GM06990 (cell line): ENCODE results near the gene ACSL1.

ENCODE experiments used
- DNase-seq: peaks from one replicate; pipeline ENCODE4 v3.0.0-alpha.2; 2011; ENCODE audit not compliant: insufficient read length; ENCODE audit errors: extremely low read depth
- H3K27me3 ChIP-seq: replicated peaks from 2 replicates; pipeline ENCODE4 v1.6.0; 2011; ENCODE audit warnings: low read length; ENCODE audit not compliant: control insufficient read depth, insufficient read depth
- H3K36me3 ChIP-seq: 2 replicates; pipeline ENCODE4 v1.5.1; 2011; ENCODE audit warnings: low read length; ENCODE audit not compliant: control insufficient read depth, insufficient read depth
- H3K4me3 ChIP-seq: replicated peaks from 2 replicates; pipeline ENCODE4 v1.5.1; 2011; ENCODE audit warnings: low read depth, mild to moderate bottlenecking, control low read depth, low read length
- TF ChIP-seq, protein P1 (sequence below): IDR thresholded peaks from 2 replicates; pipeline ENCODE4 v1.5.1; 2011; ENCODE audit warnings: low read length, control low read depth, mild to moderate bottlenecking, inconsistent platforms; ENCODE audit not compliant: insufficient read depth, poor library complexity, severe bottlenecking

ACSL1 gene

DNA sequence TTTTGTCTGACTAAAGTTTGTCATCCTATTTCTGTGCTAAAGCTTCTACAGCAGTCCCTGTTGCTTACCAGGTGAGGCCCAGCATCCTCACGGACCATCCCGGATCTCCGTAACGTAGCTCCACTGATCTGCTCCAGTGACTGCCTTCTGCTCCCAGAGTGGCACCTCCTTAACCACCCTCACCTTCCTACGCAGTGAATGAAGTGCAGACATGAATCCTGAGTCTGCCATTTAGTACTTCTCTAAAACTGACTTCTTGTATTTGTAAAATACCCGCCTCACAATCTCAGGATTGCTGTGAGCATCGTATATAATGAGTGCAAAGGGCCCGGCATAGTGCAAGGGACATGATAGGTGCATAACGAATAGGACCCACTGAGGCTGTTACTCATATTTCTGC is 27.7 kb upstream of the ACSL1 start:
- TF ChIP-seq, protein P1, sequence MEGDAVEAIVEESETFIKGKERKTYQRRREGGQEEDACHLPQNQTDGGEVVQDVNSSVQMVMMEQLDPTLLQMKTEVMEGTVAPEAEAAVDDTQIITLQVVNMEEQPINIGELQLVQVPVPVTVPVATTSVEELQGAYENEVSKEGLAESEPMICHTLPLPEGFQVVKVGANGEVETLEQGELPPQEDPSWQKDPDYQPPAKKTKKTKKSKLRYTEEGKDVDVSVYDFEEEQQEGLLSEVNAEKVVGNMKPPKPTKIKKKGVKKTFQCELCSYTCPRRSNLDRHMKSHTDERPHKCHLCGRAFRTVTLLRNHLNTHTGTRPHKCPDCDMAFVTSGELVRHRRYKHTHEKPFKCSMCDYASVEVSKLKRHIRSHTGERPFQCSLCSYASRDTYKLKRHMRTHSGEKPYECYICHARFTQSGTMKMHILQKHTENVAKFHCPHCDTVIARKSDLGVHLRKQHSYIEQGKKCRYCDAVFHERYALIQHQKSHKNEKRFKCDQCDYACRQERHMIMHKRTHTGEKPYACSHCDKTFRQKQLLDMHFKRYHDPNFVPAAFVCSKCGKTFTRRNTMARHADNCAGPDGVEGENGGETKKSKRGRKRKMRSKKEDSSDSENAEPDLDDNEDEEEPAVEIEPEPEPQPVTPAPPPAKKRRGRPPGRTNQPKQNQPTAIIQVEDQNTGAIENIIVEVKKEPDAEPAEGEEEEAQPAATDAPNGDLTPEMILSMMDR, result no peak
- Histone ChIP-seq H3K4me3 (no peak overlapping the region), H3K27me3 (no peaks in the 10 kb centered on the region), H3K36me3 (no peaks in the 10 kb centered on the region)
- DNase-seq, result no peak

DNA sequence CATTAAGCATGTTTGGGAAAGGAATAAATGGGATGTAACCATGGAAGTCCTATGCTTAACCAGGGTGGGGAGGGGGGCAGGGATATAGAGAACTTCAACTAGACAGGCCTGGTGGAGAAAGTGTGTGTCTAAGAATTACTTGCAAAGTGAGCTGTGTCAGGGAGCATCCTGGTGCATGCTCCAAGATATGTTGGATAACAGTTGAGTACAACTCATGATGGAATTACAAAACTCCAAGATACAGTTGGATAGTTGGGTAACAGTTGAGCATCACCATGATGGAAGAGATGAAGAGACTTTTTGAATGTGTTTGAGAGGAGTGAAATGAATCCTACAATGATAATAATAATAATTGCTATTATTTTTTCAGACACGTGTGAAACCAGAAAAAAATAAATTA is 26.1 kb upstream of the ACSL1 start:
- TF ChIP-seq, protein P1, result no peak
- H3K27me3 ChIP-seq, result no peaks in the 10 kb centered on the region

DNA sequence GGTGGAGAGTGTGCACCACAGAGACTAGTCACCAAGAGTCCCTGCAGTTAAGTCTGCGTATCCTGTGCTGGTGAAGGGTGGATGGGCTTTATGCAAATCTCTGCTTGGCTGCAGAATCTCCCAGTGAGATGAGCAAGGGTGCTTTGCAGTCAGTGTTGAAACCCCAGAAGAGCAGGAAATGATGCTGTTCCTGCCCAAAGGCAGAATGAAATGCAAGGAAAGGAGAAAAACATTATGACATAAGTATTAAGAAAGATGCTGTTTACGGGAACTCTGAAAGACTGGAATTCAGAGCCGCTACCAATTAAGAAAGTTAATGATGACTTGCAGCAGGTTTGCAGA is 25.4 kb upstream of the ACSL1 start:
- TF ChIP-seq, protein P1, result no peak
- DNase-seq, result peak; percentile 64
- Histone ChIP-seq H3K4me3 (peak overlapping the region; percentile 24; the same call in 1 of the 2 replicates), H3K36me3 (no peaks in the 10 kb centered on the region), H3K27me3 (no peaks in the 10 kb centered on the region)

More for the DNA sequence above, 26.1 kb upstream of the ACSL1 start:
- no peak for DNase-seq
- H3K36me3 ChIP-seq, result no peaks in the 10 kb centered on the region
- no peak overlapping the region; the same call in 1 of the 2 replicates for H3K4me3 ChIP-seq

DNA sequence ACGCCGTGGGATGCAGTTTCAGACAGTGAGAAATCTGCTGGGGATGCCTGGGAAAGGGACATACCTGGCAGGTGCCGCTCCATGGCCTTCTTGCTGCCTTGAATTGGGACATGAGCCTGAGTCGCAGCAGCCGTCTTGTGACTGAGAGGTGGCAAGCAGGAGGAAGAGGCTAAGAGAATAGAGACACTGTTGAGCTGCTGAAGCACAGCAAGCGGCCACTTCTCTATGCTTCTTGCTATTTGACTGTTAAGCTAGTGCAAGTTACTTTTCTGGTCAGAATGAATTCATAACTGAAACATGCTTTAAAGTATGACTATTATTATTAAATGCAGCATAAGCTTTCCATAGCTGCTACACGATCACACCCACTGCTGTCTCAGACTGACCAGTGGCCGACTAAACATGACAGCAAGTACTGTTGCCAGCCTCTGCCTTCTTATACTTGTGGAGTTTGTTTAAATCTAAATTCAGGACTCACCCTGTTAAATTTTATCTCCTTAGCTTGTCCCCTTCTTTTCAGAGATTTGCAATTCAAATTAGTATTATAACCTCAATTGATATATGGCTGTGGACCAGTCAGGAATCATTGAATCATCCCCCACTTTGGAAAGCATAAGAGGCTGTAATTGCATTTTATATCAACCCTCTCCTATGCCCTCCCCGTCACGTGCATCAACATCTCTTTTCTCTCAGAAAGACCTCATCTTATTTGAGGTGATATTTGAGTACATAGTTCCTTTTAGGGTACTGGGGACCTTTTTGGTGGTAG is 24.8 kb upstream of the ACSL1 start:
- TF ChIP-seq, protein P1, result no peak
- H3K36me3 ChIP-seq, result no peaks in the 10 kb centered on the region
- DNase-seq, result peak; percentile 74
- H3K27me3 ChIP-seq, result no peaks in the 10 kb centered on the region
- peak overlapping the region; percentile 34 for H3K4me3 ChIP-seq

DNA sequence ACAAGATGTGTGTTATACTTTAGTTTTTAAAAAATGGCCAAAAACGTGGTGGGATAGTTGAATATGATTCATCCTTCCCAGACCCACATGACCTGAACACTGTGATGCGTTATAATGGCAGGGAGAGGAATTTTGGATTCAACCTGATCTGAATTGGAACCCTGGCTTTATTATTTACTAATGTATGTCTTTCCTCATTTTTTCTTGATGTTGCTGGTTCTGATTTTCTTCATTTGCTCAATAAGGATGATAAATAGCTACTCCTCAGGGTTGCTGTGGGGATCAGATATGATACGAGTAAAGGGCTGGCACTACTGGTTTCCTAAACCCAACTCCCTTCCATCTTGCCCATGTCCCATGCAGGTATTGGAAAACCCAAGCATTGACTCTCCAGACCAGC is 24.2 kb upstream of the ACSL1 start:
- Histone ChIP-seq H3K4me3 (peak overlapping the region; percentile 34; the same call in 1 of the 2 replicates), H3K27me3 (no peaks in the 10 kb centered on the region), H3K36me3 (no peaks in the 10 kb centered on the region)
- no peak for DNase-seq
- TF ChIP-seq, protein P1, result no peak
